HG03095 (cell line): Measurements from ENCODE around the gene HES5.

Experiments used
- ATAC-seq: cut with Tn5 transposase; IDR thresholded peaks from one replicate; pipeline ENCODE4 v1.9.1; 2021; ENCODE audit warnings: moderate library complexity; ENCODE audit not compliant: unreplicated experiment

Gene HES5

DNA sequence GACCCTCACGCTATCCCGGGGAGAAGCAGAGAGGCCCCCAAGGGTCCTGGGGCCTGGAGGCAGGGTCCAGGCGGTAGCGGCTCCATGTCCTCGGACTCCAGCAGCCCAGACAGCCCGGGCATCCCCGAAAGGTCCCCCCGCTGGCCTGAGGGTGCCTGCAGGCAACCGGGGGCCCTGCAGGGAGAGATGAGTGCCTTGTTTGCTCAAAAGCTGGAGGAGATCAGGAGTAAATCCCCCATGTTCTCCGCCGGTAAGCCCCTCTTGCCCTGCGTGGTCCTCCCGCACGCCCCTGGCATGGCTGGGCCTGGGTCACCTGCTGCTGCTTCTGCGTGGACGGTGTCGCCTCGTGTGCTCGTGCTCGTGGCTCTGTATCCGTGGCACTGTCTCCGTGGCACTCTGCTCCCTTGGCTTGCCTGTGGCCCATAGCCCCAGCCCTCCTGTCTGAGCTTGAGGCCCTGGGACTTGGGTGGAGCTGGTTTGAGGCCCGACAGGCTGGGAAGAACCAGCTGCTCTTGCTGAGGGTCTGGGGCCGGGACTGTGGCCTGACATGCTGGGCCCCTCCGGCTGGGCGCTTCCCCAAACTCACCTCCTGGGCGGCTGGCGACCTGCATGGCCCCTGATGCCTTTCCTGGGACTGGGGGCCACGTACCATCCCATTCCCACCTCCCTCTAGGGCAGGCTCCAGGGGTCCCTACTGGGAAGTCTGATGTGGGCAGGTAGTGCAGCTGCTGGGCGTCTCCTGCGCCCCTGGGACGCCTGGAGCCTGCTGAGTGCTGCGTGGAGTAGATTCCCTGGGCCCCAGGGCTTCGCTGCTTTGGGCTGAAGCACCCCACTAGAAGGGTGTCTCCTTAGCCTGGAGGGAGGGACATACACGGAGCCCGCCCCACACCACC lies 27.2 kb downstream of the HES5 start:
- ATAC-seq: no peak

DNA sequence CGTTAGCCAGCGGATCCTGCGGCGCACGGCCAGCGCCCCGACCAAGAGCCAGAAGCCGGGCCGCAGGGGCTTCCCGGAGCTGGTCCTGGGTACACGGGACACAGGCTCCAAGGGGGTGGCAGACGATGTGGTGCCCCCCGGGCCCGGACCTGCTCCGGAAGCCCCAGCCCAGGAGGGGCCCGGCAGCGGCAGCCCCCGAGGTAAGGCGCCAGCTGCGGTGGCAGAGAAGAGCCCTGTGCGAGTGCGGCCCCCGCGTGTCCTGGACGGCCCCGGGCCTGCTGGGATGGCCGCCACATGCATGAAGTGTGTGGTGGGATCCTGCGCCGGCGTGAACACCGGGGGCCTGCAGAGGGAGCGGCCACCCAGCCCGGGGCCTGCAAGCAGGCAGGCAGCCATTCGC lies 27.9 kb downstream of the HES5 start:
- no peak for ATAC-seq

DNA sequence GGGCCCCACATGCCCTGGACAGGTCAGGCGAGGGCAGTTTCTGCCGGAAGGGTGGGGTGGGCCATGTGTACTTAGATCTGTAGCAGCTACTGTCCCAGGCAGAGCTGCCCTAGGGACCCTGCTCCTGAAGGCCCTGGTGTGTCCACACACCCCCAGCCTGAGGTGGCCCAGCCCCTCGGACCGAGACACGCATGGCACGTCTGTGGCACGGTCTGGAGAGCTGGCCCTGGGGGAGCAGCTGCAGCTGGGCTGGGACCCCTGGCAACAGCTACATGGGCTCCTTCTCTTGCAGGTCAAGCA lies 28.3 kb downstream of the HES5 start:
- ATAC-seq: no peak

DNA sequence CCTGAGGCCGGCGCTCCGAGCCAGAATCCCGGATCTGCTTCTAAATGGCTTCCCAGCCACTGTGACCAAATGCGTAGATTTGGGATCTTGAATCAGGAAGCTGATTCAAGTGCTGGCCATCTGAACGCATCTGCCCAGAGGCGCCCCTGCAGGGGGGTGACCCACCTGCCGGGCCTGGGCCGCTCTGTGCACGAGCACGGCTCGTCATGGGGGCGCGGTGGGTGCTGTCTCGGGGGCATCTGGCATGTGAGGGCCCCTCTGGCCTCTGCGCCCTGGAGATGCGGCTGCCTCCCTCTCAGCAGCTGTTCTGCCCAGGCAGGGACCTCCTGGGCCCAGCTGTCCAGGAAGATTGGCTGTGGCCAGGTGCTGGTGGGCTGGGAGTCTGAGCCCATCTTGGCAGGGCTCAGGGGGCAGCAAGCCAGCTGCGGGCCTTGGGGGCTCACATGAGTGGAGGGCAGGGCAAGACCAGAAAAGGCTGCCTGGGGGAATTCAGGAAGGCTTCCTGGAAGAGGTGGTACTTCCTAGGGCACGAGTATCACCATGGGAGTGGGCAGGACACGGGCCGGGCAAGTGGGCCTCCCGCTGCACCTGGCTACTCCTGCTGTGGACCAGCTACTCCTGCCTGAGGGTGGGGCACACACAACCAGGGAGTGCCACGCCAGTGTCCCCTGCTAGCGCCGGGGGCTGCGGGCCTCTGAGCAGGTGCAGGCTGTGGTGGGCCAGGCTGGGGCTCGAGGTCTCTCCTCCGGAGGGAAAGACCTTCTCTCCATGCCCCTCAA lies 28.8 kb downstream of the HES5 start:
- no peak for ATAC-seq

DNA sequence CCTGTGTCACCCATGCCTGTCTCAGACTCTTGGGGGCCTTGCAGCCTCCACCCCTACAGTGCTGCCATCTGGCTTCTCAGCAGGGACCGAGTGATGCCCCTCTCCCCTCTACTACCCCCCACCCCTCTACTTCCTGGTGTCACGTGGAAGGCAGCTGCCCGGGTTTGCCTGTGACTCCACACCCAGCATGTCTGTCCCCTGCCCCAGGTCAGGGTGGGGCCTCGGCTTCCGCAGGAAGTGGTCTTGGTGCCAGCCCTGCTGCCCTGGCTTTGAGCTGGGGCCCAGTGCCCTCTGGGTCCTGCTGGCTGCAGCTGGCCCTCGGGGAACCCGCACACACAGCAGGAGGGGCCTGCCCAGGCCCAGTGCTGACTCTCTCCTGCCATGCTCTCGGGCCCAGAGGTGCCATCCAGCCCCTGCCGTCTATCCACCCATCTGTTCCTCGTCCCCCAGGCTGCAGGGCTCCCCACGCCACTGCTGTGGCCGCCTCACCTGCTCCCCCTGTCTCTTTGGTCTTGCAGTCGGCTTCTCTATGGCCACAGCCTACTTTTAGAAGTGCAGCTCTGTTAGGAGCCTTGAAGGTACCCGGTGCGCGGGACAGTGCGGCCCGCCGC lies 30.0 kb downstream of the HES5 start:
- ATAC-seq: no peak

DNA sequence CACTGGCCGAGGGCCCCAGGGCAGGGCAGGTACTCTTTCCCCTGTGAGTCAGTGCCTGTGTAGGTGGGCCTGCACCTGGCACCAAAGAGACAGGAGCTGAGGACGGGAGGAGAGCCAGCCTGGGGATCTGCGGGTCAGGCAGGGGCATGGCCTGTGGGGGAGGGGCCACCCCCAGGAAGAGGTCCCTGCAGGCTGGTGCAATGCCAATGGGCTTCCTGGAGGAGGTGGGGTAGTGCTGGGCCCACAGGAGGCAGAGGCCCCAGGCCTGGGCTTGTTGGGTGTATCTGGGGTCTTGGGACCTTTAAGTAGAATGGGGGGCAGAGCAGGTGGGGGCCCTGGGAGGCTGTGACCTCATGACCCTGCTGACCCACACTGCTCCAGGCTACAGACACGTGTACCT lies 30.8 kb downstream of the HES5 start:
- no peak for ATAC-seq

DNA sequence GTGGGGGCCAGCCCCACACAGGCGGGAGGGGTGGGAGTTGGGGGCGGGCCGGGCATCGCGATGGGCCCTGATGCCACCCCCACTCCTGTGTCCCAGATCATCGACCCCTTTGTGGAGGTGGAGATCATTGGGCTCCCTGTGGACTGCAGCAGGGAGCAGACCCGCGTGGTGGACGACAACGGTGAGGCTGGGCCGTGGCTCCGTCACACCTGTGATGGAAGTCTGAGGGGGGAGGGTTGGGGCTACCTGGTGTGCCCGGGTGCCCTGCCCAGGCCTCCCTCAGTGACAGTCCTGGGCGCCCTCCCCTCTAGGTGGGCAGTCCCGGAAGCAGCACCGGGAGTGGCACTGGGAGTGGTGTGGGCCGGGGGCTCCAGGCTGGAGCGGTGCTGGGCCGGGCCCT lies 31.4 kb downstream of the HES5 start:
- ATAC-seq: no peak

DNA sequence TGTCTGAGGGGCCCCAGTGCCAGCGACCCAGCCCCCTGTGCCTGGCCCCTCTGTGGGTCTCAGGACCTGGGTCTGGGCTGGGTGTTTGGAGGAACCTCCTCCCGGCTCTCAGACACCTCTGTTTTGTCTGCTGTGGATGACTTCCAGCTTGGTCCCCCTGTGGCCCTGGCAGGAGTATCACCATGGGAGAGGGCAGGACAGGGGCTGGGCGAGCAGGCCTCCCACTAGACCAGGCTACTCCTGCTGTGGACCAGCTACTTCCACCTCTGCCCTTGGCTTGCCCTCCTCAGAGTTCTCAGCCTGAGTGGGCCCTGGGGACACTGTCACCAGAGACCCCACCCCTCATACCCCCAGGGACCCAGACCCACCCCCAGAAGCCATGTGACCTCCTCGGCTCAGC lies 32.2 kb downstream of the HES5 start:
- ATAC-seq: no peak

DNA sequence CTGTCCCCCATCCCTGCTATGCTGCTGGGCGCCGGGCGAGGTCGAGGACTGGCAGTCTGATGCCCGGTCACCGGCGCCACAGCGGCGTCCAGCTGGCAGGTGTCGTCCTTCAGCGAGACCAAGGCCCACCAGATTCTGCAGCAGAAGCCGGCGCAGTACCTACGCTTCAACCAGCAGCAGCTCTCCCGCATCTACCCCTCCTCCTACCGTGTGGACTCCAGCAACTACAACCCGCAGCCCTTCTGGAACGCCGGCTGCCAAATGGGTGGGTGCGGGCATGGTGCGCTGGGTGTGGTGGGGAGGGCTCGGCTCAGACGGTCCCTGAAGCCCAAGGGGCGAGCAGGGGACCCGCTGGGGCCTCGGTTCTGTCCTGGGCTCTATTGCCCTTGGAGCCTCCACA lies 33.3 kb downstream of the HES5 start:
- ATAC-seq: no peak

DNA sequence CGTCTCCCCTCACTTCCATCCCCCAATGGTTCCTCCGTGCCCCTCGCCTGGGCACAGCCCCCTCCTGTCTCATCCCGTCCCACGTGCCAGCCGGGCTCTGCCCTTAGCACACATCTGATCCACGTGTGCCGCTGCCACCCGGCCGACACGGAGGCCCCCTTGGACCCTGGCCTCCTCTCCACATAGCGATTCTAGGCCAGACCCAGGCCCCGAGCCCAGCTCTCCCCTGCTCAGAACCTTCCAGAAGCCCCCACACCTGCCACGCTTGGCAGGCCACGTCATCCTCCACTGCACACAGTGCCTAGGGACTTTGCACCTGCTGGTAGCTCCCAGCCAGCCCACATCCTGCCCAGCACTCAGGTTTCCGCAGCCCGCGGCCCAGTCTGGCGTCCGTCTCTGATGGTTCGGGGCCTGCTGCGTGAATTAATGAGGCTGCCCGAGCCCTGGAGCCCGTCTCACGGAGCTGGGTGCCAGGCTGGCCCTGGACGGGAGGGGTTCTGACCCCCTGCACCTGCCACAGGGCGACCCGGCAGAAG lies 33.9 kb downstream of the HES5 start:
- ATAC-seq: no peak

DNA sequence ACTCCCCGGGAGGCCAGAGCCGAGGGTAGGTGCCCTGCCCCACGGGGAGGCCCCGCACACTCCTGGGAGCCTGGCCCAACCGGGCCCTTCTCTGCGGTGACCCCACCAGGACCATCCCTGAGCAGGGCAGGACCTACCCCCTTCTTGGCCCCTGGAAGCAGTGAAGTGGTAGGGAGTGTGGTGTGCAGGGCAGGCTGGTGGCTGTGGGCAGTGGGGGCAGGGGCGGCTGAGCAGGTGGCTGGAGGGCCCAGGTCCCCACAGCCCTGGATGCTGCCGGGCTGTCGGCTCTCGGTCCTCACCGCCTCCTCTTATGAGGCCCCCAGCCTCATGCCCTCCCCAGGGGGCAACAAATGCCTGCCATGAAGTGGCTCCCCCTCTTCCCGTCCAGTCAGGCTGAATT lies 34.5 kb downstream of the HES5 start:
- ATAC-seq: no peak

DNA sequence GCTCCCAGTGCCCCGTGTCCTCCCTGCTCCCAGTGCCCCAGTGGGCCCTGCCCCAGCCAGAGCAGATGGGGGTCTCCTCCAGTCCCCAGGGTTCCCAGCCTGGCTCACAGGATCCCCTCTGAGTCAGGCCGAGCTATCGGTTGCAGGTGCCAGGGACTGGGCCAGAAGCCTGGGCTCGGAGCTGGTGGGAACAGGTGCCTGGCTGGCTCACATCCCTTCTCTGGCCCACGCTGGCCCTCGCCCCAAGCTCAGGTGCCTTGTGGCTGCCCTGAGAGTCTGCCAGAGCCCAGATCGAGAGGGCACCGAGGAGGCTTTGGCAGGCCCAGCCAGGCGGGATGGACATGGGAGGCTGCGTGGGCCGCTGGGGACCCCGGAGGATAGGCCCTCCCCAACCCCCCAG lies 35.0 kb downstream of the HES5 start:
- no peak for ATAC-seq

DNA sequence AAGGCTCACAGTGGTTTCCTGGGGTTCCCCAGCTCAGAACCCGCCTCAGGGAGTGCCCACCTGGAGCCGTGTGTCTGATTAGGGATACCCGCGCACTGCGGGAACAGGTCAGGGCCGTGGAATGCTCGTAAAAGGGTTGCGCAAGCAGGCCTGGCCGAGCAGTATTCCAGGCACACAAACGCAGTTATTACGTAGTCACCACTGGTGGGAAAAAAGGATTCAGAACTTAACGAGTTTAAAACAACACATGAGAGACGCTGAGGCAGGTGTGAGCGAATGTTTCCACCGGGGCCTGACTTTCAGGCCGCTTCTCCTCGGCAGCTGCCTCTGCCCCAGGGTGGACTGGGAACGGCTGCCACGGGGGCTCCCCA lies 35.8 kb downstream of the HES5 start:
- no peak for ATAC-seq

DNA sequence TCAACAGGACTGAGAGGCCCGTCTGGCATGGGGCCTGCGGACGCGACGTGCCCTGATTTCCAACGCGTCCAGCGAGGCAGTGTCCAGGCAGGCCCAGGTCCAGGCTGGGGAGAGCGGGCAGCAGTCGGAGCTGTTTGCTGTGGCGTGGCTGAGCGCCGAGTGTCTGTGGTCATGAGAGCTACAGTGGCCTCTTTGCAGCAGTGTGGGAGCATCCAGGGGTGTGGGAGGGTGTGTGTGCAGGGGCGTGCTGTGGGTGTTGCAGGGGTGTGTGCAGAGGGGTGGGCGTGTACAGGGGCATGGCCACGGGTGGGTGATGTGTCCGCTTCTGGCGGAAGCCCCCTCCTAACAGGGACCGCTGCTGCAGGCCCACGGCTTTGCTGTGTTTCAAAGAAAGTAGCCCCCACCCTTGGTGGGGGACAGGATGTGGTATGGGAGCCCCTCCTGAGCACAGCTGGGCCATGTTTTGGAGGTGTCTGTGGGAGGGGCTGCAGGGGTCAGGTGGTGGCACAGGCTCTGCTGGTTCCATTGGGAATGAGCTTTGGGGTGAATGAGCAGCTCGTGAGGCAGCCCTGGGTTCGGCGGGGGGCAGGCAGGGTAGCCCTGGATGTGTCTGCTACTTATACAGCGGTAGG lies 36.3 kb downstream of the HES5 start:
- ATAC-seq: no peak

DNA sequence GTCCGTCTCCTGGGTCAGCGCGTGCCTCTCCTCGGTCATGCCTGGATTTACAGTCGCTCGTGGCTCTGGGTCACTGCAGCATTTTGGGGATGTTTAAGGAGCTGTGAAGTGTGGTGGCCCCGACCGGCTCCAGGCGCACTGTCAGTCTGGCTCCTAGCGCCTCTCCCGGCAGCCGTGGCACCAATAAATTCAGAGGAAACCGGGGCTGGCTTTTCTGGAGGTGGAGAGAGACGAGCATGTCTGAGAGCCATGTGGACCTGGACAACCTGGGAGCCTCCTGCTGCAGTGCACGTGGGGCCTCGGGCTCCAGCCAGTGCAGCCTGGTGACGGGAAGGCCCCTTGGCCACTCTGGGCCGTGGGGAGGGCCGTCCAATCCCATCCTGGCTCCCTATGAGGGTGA lies 36.8 kb downstream of the HES5 start:
- ATAC-seq: no peak

DNA sequence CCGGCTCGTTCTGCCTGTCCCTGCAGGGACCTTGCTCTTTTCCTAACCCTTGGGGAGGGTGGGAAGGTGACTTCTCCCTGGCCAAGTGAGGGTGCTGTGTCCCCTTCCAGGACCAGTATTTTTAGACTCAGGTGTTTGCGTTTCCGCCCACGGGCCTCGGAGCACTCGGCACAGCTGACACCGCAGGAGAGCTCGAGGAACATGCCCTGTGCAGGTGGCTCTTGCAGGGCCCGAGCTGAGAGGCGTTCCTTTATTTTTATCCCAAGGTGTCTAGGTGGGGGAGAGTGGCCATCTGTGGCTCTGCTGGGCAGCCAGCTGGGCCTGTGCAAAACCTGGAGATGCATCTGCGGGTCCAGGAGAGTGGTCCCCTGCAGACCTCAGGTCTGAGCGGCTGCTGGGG lies 38.0 kb downstream of the HES5 start:
- no peak for ATAC-seq

DNA sequence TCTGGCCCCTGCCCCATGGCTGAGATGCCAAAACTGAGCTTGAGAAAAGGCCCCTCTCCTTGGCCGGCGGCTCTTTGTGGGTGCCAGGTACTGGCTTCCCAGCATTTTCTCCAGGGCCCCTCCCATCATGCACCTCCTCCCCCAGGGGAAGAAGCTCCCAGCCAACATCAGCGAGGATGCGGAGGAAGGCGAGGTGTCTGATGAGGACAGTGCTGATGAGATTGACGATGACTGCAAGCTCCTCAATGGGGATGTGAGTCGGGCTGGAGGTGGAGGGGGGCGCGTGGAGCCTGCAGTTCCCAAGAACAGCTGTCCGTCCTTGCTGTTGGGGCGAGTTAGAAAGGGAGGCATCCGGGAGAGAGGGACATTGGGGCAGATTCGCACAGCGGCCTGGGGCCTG lies 40.4 kb downstream of the HES5 start:
- ATAC-seq: no peak

DNA sequence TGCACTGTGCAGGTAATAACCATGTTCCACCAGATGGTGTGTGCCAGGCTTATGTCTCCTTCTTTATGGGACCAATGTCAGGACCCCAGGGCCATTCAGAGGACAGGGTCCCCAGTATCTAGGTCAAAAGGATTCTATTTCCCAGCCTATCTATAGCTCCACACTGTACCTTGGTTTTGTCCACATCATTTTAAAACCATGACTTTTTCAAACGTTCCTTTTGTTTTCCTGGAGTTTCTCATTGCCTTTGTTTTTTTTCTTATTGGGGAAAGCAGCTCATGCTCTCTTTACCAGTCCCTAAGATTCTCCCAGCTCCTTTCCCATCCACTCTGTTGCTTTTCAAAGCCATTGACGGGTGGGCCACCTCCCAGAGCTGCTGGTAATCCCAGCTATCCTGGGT lies 41.4 kb downstream of the HES5 start:
- ATAC-seq: no peak

DNA sequence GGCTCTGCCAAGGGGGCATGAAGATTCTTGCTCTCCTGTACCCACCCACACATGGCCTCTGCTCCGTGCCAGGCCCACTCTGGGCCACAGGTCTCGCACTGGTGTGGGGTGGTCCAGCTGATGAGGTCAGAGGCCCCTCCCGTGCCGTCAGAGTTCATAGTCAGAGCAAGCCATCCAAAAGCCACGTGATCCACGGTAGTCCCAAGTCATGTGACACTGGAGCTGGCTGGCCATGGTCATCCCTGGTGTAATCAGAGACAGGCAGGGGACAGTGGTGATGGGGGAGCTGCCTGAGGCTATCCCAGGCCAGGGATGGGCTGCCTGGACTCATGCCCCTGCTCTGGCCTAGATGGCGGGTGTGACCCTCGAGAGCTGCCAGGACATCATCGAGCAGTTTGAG lies 43.5 kb downstream of the HES5 start:
- no peak for ATAC-seq

DNA sequence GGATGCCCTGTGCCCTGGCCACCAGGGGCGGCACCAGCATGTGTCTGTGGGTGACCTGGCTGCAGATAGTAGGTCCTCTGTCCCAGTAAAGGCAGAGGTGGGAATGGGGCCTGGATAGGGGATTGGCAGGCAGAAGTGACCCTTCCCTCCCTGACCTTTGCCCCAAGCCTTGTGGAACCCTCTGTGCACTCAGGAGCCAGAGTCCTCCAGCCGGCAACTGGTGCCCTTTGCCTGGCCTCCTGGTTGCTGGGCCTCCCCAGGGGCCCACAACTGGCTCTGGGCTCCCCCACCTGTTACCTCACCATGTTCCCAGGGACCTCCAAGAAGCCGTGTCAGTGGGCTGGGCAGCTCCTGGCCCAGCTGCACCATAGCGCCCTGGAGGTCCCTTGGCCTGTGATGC lies 44.0 kb downstream of the HES5 start:
- no peak for ATAC-seq

DNA sequence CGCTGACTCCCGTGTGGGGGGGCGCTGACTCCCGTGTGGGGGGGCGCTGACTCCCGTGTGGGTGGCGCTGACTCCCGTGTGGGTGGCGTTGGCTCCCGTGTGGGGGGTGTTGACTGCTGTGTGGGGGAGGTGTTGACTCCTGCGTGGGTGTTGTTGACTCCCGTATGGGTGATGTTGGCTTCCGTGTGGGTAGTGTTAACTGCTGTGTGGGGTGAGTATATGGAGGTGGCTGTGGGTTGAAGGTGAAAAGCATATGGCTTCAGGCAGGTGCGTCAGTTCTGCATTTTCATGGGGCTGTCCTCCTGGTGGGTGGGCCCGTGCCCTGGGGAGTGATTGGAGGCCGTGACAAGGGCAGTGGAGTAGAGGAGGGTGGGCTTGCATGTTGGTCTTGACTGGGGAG lies 46.1 kb downstream of the HES5 start:
- ATAC-seq: no peak

DNA sequence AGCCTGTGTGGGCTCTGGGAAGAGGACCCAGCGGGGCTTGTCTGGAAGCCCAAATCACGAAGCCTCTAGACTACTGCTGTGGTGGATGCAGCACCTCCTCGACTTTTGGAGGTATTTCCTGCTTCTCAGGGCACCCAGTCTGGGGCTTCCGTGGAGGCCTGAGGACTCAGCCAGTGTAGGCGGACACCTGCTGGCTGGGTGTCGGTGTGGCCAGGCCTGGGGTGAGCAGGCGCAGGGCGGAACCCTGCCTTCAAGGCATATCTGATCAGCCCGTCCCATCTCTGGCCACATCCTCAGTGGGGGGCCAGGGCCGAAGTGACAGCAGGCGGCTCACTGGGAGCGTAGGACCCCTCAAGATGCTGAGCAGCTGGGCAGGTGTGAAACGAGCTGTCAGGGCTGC lies 47.0 kb downstream of the HES5 start:
- no peak for ATAC-seq
